GM19239 (cell line): ENCODE data around the gene DSCAML1.

Source experiments
- DNase-seq: peaks from one replicate; pipeline ENCODE4 v3.0.0; 2011; ENCODE audit warnings: low spot score; ENCODE audit not compliant: insufficient read length
- FAIRE-seq: peaks from 2 replicates; lab custom pipeline; 2011; peaks lifted over from hg19 to GRCh38; lab: Jason Lieb, UNC

DSCAML1 gene

GRCh38 chr11:117799634-117800033 lies 2.6 kb upstream of the DSCAML1 start:
- no peak for DNase-seq
- no peak for FAIRE-seq

- no peak for FAIRE-seq
- DNase-seq, result no peak
These were observed 552 bp downstream of the DSCAML1 start for GRCh38 chr11:117796456-117796871.

- FAIRE-seq, result no peak
- DNase-seq, result no peak
These were observed 1.2 kb downstream of the DSCAML1 start for GRCh38 chr11:117795638-117796455.

GRCh38 chr11:117794772-117795629 lies 2.0 kb downstream of the DSCAML1 start:
- DNase-seq, result no peak
- FAIRE-seq, result no peak

- DNase-seq, result no peak
- FAIRE-seq, result no peak
These were observed 2.9 kb downstream of the DSCAML1 start for GRCh38 chr11:117794135-117794534.

GRCh38 chr11:117793583-117793982 lies 3.4 kb downstream of the DSCAML1 start:
- no peak for FAIRE-seq

GRCh38 chr11:117792992-117793391 lies 4.0 kb downstream of the DSCAML1 start:
- DNase-seq (no peak), FAIRE-seq (no peak)

More at GRCh38 chr11:117793583-117793982, 3.4 kb downstream of the DSCAML1 start:
- no peak for DNase-seq

- DNase-seq, result no peak
- no peak for FAIRE-seq
These were observed 4.8 kb downstream of the DSCAML1 start for GRCh38 chr11:117792241-117792640.

- no peak for DNase-seq
- no peak for FAIRE-seq
These were observed 6.7 kb downstream of the DSCAML1 start for GRCh38 chr11:117790279-117790678.

- no peak for DNase-seq
- FAIRE-seq, result no peak
These were observed 7.8 kb downstream of the DSCAML1 start for GRCh38 chr11:117789241-117789640.

- DNase-seq (no peak), FAIRE-seq (no peak)
These were observed 10.7 kb downstream of the DSCAML1 start for GRCh38 chr11:117786135-117786870.

- DNase-seq (no peak), FAIRE-seq (no peak)
These were observed 14.9 kb downstream of the DSCAML1 start for GRCh38 chr11:117782101-117782500.

GRCh38 chr11:117781627-117782026 lies 15.4 kb downstream of the DSCAML1 start:
- FAIRE-seq (no peak), DNase-seq (no peak)

GRCh38 chr11:117780456-117780855 lies 16.6 kb downstream of the DSCAML1 start:
- DNase-seq (no peak), FAIRE-seq (no peak)

- DNase-seq (no peak), FAIRE-seq (no peak)
These were observed 22.5 kb downstream of the DSCAML1 start for GRCh38 chr11:117774553-117774952.

GRCh38 chr11:117772360-117772759 lies 24.7 kb downstream of the DSCAML1 start:
- no peak for DNase-seq
- no peak for FAIRE-seq

GRCh38 chr11:117771841-117772240 lies 25.2 kb downstream of the DSCAML1 start:
- FAIRE-seq (no peak), DNase-seq (no peak)

GRCh38 chr11:117771197-117771596 lies 25.8 kb downstream of the DSCAML1 start:
- FAIRE-seq (no peak), DNase-seq (no peak)

GRCh38 chr11:117770061-117770460 lies 27.0 kb downstream of the DSCAML1 start:
- FAIRE-seq (no peak), DNase-seq (no peak)

GRCh38 chr11:117769533-117769932 lies 27.5 kb downstream of the DSCAML1 start:
- no peak for DNase-seq
- FAIRE-seq, result no peak

- no peak for FAIRE-seq
- DNase-seq, result no peak
These were observed 28.5 kb downstream of the DSCAML1 start for GRCh38 chr11:117768506-117768905.
